ENCODE results near the gene SLC2A13. TPM values are rescaled to one million over a fixed set of nuclear protein-coding genes. Genes with fewer than 3 reads are reported as not detected.

The SLC2A13 gene
- total and polyA plus RNA-seq, 10 of the 15 experiments (the other 5 are each of a cell fraction or from before 2014, with no cell fraction given): 0.05 to 3.7 (median 0.25) TPM

GRCh38 chr12:40002178-40003169 lies 103.4 kb downstream of the SLC2A13 start:
- Histone ChIP-seq H3K36me3 (ENCODE audit: control insufficient read depth in 2 of 2, insufficient read depth in 2 of 2, low read length in 1 of 2) (no peaks in the 10 kb centered on the region), H2AFZ (ENCODE audit: control insufficient read depth, low read depth, low read length) (no peak overlapping the region), H3K4me2 (ENCODE audit: control insufficient read depth, insufficient read depth) (no peak overlapping the region), H3K9ac (ENCODE audit: control insufficient read depth, insufficient read depth, low read length) (no peak overlapping the region), H3K79me2 (ENCODE audit: control insufficient read depth, insufficient read depth, low read length) (no peaks in the 10 kb centered on the region), H3K9me3 (replicated peaks; ENCODE audit: control insufficient read depth, insufficient read depth, low read length) (no peaks in the 10 kb centered on the region; the same call in 2 of the 3 replicates), H4K20me1 (ENCODE audit: control insufficient read depth, insufficient read depth) (no peaks in the 10 kb centered on the region), H3K27me3 (replicated peaks in 1 of 2; ENCODE audit: control insufficient read depth in 2 of 2, insufficient read depth in 2 of 2, low read length in 1 of 2) (no peaks in the 10 kb centered on the region), H3K4me1 (ENCODE audit: control insufficient read depth, insufficient read depth, low read length) (no peaks in the 10 kb centered on the region), H3K4me3 (no peak overlapping the region), H3K27ac (ENCODE audit: control insufficient read depth, insufficient read depth) (no peak overlapping the region)
- ChIA-PET POLR2A (no interaction called here), CTCF (interaction anchor here (0.6 to 3.0 kb wide), 4 partner anchors 9 to 134 kb away, joined by 4 to 11 read pairs (median 5); no protein-coding TSS in a partner anchor), RAD21 (ENCODE audit: unreplicated experiment) (interaction anchor here (0.6 kb wide), 1 partner anchor 115 kb away, joined by 3 read pairs; no protein-coding TSS in a partner anchor), SMC1A (ENCODE audit: uncharacterized antibody, unreplicated experiment) (interaction anchor here (0.6 to 1.2 kb wide), 4 partner anchors 142 to 684 kb away, joined by 3 read pairs; no protein-coding TSS in a partner anchor)
- 90% methylated on average over 4 of the region's 4 CpGs for WGBS (ENCODE audit: insufficient coverage, insufficient replicate concordance, low lambda C conversion rate, missing lambda C conversion rate)
- in situ Hi-C loops (cut with MboI) (no loop called here), intact Hi-C loops (cut with micrococcal nuclease; ENCODE audit: unreplicated experiment) (no loop called here)
- TF ChIP-seq NKRF (conservative IDR thresholded peaks at IDR 0.05) (no peak), NBN (IDR thresholded peaks at IDR 0.05) (no peak), ATF7 (IDR thresholded peaks at IDR 0.05; ENCODE audit: low read depth) (no peak), TCF12 (IDR thresholded peaks at IDR 0.05; ENCODE audit: low read depth, low read length) (no peak), SPI1 (IDR thresholded peaks at IDR 0.05; ENCODE audit: borderline replicate concordance, insufficient read depth, low read depth, low read length) (no peak), ETV6 (conservative IDR thresholded peaks at IDR 0.05 in 1 of 2, IDR thresholded peaks at IDR 0.05 in 1 of 2; ENCODE audit: borderline replicate concordance in 1 of 2, low read depth in 1 of 2) (no peak), HDAC6 (IDR thresholded peaks at IDR 0.05; ENCODE audit: unreplicated experiment) (no peak), TAF1 (IDR thresholded peaks at IDR 0.05; ENCODE audit: borderline replicate concordance, low read depth, low read length) (no peak), NRF1 (conservative IDR thresholded peaks at IDR 0.05; ENCODE audit: low read depth, low read length) (no peak), CHD1 (IDR thresholded peaks at IDR 0.05; ENCODE audit: low read depth, low read length) (no peak), YBX1 (IDR thresholded peaks at IDR 0.05) (no peak), PBX3 (IDR thresholded peaks at IDR 0.05; ENCODE audit: insufficient replicate concordance, low read depth, low read length) (no peak), RB1 (IDR thresholded peaks at IDR 0.05; ENCODE audit: borderline replicate concordance) (no peak), IRF5 (IDR thresholded peaks at IDR 0.05; ENCODE audit: borderline replicate concordance) (no peak), RFX5 (IDR thresholded peaks at IDR 0.05; ENCODE audit: low read depth, low read length) (no peak), SMC3 (IDR thresholded peaks at IDR 0.05; ENCODE audit: borderline replicate concordance, low read length) (no peak), ZSCAN29 (IDR thresholded peaks at IDR 0.05) (no peak)
- FAIRE-seq (no peak), ATAC-seq (no peak), DNase-seq (ENCODE audit: low read depth, low spot score) (no peak)
- BruUV-seq (replicated peaks): no TSS peak

All from GM12878 (cell line).